Measurements from ENCODE around the gene PTPRA. TPM values are rescaled to one million over a fixed set of nuclear protein-coding genes. Genes with fewer than 3 reads are reported as not detected.

The PTPRA gene
- total RNA-seq, 2 experiments from 2014 or later = 33.3 to 47.2 TPM

- POLR2A ChIA-PET = interaction anchor here (0.7 to 1.6 kb wide), 3 partner anchors 15 to 308 kb away, joined by 6 to 7 read pairs (median 6); partner anchors contain the start of gene ITPA
- no peak for TF ChIP-seq EZH2phosphoT487 (IDR thresholded peaks at IDR 0.05; ENCODE audit: borderline replicate concordance, low read depth, low read length)
- TF ChIP-seq, protein P1, sequence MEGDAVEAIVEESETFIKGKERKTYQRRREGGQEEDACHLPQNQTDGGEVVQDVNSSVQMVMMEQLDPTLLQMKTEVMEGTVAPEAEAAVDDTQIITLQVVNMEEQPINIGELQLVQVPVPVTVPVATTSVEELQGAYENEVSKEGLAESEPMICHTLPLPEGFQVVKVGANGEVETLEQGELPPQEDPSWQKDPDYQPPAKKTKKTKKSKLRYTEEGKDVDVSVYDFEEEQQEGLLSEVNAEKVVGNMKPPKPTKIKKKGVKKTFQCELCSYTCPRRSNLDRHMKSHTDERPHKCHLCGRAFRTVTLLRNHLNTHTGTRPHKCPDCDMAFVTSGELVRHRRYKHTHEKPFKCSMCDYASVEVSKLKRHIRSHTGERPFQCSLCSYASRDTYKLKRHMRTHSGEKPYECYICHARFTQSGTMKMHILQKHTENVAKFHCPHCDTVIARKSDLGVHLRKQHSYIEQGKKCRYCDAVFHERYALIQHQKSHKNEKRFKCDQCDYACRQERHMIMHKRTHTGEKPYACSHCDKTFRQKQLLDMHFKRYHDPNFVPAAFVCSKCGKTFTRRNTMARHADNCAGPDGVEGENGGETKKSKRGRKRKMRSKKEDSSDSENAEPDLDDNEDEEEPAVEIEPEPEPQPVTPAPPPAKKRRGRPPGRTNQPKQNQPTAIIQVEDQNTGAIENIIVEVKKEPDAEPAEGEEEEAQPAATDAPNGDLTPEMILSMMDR (conservative IDR thresholded peaks at IDR 0.05; ENCODE audit: low read length) = no peak
Measured at GRCh38 chr20:2900845-2901592, 27.7 kb downstream of the PTPRA start.

GRCh38 chr20:2902291-2902690, 29.0 kb downstream of the PTPRA start:
- ChIA-PET CTCF (ENCODE audit: unreplicated experiment) (no interaction called here), POLR2A (interaction anchor here (1.6 kb wide), 1 partner anchor 14 kb away, joined by 7 read pairs; no protein-coding TSS in a partner anchor)
- H3K9me3 ChIP-seq (ENCODE audit: low read length) = no peaks in the 10 kb centered on the region
- H3K9me2 ChIP-seq (ENCODE audit: insufficient read depth, low read length) = no peaks in the 10 kb centered on the region
- no peaks in the 10 kb centered on the region for H4K20me1 ChIP-seq (ENCODE audit: insufficient read depth, low read length)
- DNase-seq (ENCODE audit: low spot score) = no peak
- peaks cover 37% of the 10 kb centered on the region for H3K4me1 ChIP-seq (ENCODE audit: insufficient read depth, low read length, poor library complexity, severe bottlenecking)
- BruUV-seq (replicated peaks) = no TSS peak
- peaks cover 4% of the 10 kb centered on the region for H3K36me3 ChIP-seq (ENCODE audit: insufficient read depth, low read length)
- intact Hi-C loops (cut with micrococcal nuclease; ENCODE audit: unreplicated experiment) = no loop called here
- no peak for TF ChIP-seq EZH2phosphoT487 (IDR thresholded peaks at IDR 0.05; ENCODE audit: borderline replicate concordance, low read depth, low read length)
- TF ChIP-seq, protein P1 (conservative IDR thresholded peaks at IDR 0.05; ENCODE audit: low read length) = no peak
- no peak overlapping the region for H2AFZ ChIP-seq (ENCODE audit: low read length)
- no peak overlapping the region for H3K4me2 ChIP-seq (ENCODE audit: low read length)
- no peak overlapping the region for H3K4me3 ChIP-seq (ENCODE audit: low read depth, low read length, poor library complexity, severe bottlenecking)
- no peak overlapping the region for H3K27ac ChIP-seq (ENCODE audit: low read depth, low read length, poor library complexity, severe bottlenecking)
- H3K79me2 ChIP-seq (ENCODE audit: insufficient read depth, low read depth, low read length) = peaks cover 56% of the 10 kb centered on the region; the same call in 1 of the 2 replicates

More at GRCh38 chr20:2900845-2901592, 27.7 kb downstream of the PTPRA start:
- Histone ChIP-seq H3K79me2 (ENCODE audit: insufficient read depth, low read depth, low read length) (peaks cover 62% of the 10 kb centered on the region; the same call in 1 of the 2 replicates), H3K27ac (ENCODE audit: low read depth, low read length, poor library complexity, severe bottlenecking) (peak overlapping the region; percentile 67), H4K20me1 (ENCODE audit: insufficient read depth, low read length) (no peaks in the 10 kb centered on the region), H3K9me3 (ENCODE audit: low read length) (no peaks in the 10 kb centered on the region), H2AFZ (ENCODE audit: low read length) (no peak overlapping the region), H3K36me3 (ENCODE audit: insufficient read depth, low read length) (peaks cover 7% of the 10 kb centered on the region), H3K4me1 (ENCODE audit: insufficient read depth, low read length, poor library complexity, severe bottlenecking) (peaks cover 37% of the 10 kb centered on the region), H3K4me3 (ENCODE audit: low read depth, low read length, poor library complexity, severe bottlenecking) (peak overlapping the region; percentile 32), H3K4me2 (ENCODE audit: low read length) (peak overlapping the region; percentile 61), H3K9me2 (ENCODE audit: insufficient read depth, low read length) (no peaks in the 10 kb centered on the region)
- intact Hi-C loops (cut with micrococcal nuclease; ENCODE audit: unreplicated experiment) = no loop called here
- DNase-seq (ENCODE audit: low spot score) = peak; percentile 72
- CTCF ChIA-PET (ENCODE audit: unreplicated experiment) = no interaction called here
- BruUV-seq (replicated peaks) = no TSS peak

DNA sequence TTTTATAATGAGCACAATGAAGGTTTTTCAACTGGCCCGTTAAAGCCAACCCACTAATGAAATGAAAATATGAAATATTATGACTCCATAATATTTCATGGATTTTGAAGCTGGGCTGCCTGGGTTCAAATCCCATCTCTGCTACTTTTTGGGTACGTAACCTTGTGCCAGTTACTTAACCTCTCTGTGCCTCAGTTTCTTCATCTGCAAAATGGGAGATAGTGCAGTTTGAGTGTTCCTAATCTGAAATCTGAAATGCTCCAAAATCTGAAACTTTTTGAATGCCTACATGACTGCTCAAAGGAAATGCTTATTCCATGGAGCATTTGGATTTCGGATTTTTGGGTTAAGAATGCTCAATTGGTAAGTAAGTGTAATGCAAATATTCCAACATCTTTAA, 29.5 kb downstream of the PTPRA start:
- CTCF ChIA-PET (ENCODE audit: unreplicated experiment) = no interaction called here
- no TSS peak for BruUV-seq (replicated peaks)
- TF ChIP-seq, protein P1 (conservative IDR thresholded peaks at IDR 0.05; ENCODE audit: low read length) = no peak
- TF ChIP-seq EZH2phosphoT487 (IDR thresholded peaks at IDR 0.05; ENCODE audit: borderline replicate concordance, low read depth, low read length) = no peak

More for the DNA sequence above, 29.5 kb downstream of the PTPRA start:
- Histone ChIP-seq H3K4me1 (ENCODE audit: insufficient read depth, low read length, poor library complexity, severe bottlenecking) (peaks cover 37% of the 10 kb centered on the region), H3K79me2 (ENCODE audit: insufficient read depth, low read depth, low read length) (peaks cover 55% of the 10 kb centered on the region; the same call in 1 of the 2 replicates), H3K27ac (ENCODE audit: low read depth, low read length, poor library complexity, severe bottlenecking) (no peak overlapping the region), H3K9me3 (ENCODE audit: low read length) (no peaks in the 10 kb centered on the region), H2AFZ (ENCODE audit: low read length) (no peak overlapping the region), H3K36me3 (ENCODE audit: insufficient read depth, low read length) (peaks cover 4% of the 10 kb centered on the region), H3K4me3 (ENCODE audit: low read depth, low read length, poor library complexity, severe bottlenecking) (no peak overlapping the region), H3K4me2 (ENCODE audit: low read length) (no peak overlapping the region), H3K9me2 (ENCODE audit: insufficient read depth, low read length) (no peaks in the 10 kb centered on the region), H4K20me1 (ENCODE audit: insufficient read depth, low read length) (no peaks in the 10 kb centered on the region)
- intact Hi-C loops (cut with micrococcal nuclease; ENCODE audit: unreplicated experiment) = no loop called here
- POLR2A ChIA-PET = no interaction called here
- DNase-seq (ENCODE audit: low spot score) = no peak
